RKO (cell line): ENCODE results near the gene DNASE1L1.

ENCODE experiments used
- DNase-seq: peaks from one replicate; pipeline ENCODE4 v3.0.0-alpha.2; 2016; ENCODE audit warnings: low spot score

DNASE1L1 gene

GRCh38 chrX:154367474-154368308 is 41.4 kb downstream of the DNASE1L1 start:
- no peak for DNase-seq

GRCh38 chrX:154366666-154367055 is 42.4 kb downstream of the DNASE1L1 start:
- no peak for DNase-seq

GRCh38 chrX:154365997-154366665 is 42.9 kb downstream of the DNASE1L1 start:
- DNase-seq = no peak

- DNase-seq = no peak
Observed at GRCh38 chrX:154365052-154365600, 43.9 kb downstream of the DNASE1L1 start.

- no peak for DNase-seq
Observed at GRCh38 chrX:154363706-154364439, 45.2 kb downstream of the DNASE1L1 start.

GRCh38 chrX:154362085-154362742 is 46.8 kb downstream of the DNASE1L1 start:
- no peak for DNase-seq

- DNase-seq = no peak
Observed at GRCh38 chrX:154360155-154360713, 48.8 kb downstream of the DNASE1L1 start.

- DNase-seq = no peak
Observed at GRCh38 chrX:154359362-154360154, 49.5 kb downstream of the DNASE1L1 start.

- no peak for DNase-seq
Observed at GRCh38 chrX:154358829-154359228, 50.2 kb downstream of the DNASE1L1 start.

- no peak for DNase-seq
Observed at GRCh38 chrX:154358011-154358410, 51.0 kb downstream of the DNASE1L1 start.

- no peak for DNase-seq
Observed at GRCh38 chrX:154357205-154357604, 51.8 kb downstream of the DNASE1L1 start.

- DNase-seq = no peak
Observed at GRCh38 chrX:154356596-154356995, 52.5 kb downstream of the DNASE1L1 start.

GRCh38 chrX:154355776-154356140 is 53.3 kb downstream of the DNASE1L1 start:
- no peak for DNase-seq

- no peak for DNase-seq
Observed at GRCh38 chrX:154355094-154355775, 53.8 kb downstream of the DNASE1L1 start.

GRCh38 chrX:154354516-154354915 is 54.5 kb downstream of the DNASE1L1 start:
- DNase-seq = no peak

- DNase-seq = no peak
Observed at GRCh38 chrX:154354013-154354412, 55.0 kb downstream of the DNASE1L1 start.

GRCh38 chrX:154353172-154353843 is 55.7 kb downstream of the DNASE1L1 start:
- DNase-seq = no peak

- DNase-seq = no peak
Observed at GRCh38 chrX:154352466-154352865, 56.6 kb downstream of the DNASE1L1 start.

- DNase-seq = no peak
Observed at GRCh38 chrX:154352012-154352401, 57.0 kb downstream of the DNASE1L1 start.
